ENCODE data around the gene TUBB4B. TPM values are rescaled to one million over a fixed set of nuclear protein-coding genes. Genes with fewer than 3 reads are reported as not detected.

Gene TUBB4B
- total and polyA plus RNA-seq, 2 experiments from 2014 or later = 334 to 389 TPM

DNA sequence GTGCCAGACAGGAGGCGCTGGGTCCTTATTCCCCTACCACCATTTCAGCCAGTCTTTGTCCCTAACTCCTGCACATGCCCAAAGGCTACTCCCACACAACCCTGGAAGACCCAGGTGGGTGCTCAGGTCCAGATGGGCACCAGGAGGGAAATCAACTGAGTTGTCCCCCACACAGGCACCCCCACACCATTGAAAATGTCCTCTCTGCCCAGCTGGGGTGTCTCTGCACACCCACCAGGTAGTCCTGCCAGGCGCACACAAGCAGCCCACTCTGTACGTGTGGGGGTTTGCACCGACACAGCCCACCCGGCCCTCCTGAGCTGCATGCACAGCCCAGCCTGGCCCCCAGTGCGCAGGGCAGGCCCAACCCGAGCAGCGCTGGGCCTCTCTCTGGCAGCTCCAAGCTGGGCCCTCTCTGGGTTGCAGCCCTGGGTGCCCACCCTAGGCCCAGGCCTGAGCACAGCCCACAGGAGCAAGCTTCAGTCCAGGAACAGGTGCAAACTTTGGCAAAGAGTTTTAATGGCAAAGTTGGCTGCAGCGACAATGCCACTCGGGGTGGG is 21.2 kb upstream of the TUBB4B start:
- H3K27me3 Mint-ChIP-seq (ENCODE audit: insufficient read depth, low read depth, poor library complexity) = no peaks in the 10 kb centered on the region
- Histone ChIP-seq H3K36me3 (ENCODE audit: insufficient read depth) (no peaks in the 10 kb centered on the region), H3K9me2 (ENCODE audit: insufficient read depth) (no peaks in the 10 kb centered on the region), H3K79me2 (replicated peaks; ENCODE audit: insufficient read depth) (no peaks in the 10 kb centered on the region), H3K4me3 (no peak overlapping the region), H2AFZ (no peak overlapping the region), H3F3A (replicated peaks; ENCODE audit: low read depth) (0 out of 2 replicates have a peak, but pooled peaks cover 9% of the 10 kb centered on the region), H3K4me1 (ENCODE audit: insufficient read depth) (peaks cover 3% of the 10 kb centered on the region; the same call in 1 of the 2 replicates), H3K27ac (ENCODE audit: low read depth) (no peak overlapping the region), H4K20me1 (replicated peaks; ENCODE audit: insufficient read depth) (no peaks in the 10 kb centered on the region; the same call in 1 of the 2 replicates), H3K27me3 (ENCODE audit: insufficient read depth) (peaks cover 9% of the 10 kb centered on the region; the same call in 1 of the 2 replicates), H3K4me2 (no peak overlapping the region)
- peaks cover 7% of the 10 kb centered on the region; the same call in 2 of the 3 replicates for H3K4me1 Mint-ChIP-seq
- H3K4me3 Mint-ChIP-seq = no peak overlapping the region
- no peak for DNase-seq (ENCODE audit: low spot score)
- H3K27ac Mint-ChIP-seq = no peak overlapping the region
- H3K36me3 Mint-ChIP-seq (ENCODE audit: low read depth) = no peaks in the 10 kb centered on the region; the same call in 2 of the 3 replicates
- H3K9me3 Mint-ChIP-seq = no peaks in the 10 kb centered on the region
- TF ChIP-seq ZNF462 (CRISPR knock-in tag; IDR thresholded peaks at IDR 0.05) = no peak
- TF ChIP-seq EZH2phosphoT487 (IDR thresholded peaks at IDR 0.05; ENCODE audit: unreplicated experiment) = no peak
- TF ChIP-seq ZNF114 (CRISPR knock-in tag; IDR thresholded peaks at IDR 0.05) = no peak
- TF ChIP-seq POLR2AphosphoS5 (IDR thresholded peaks at IDR 0.05; ENCODE audit: low read depth) = no peak
- TF ChIP-seq ETS1 (IDR thresholded peaks at IDR 0.05) = no peak
- TF ChIP-seq ZNF331 (CRISPR knock-in tag; IDR thresholded peaks at IDR 0.05; ENCODE audit: low read depth) = no peak
- ATAC-seq = no peak

Data from GM23338 (cell line).